HFFc6 (cell line): ENCODE results near the gene EXOC4. TPM values are rescaled to one million over a fixed set of nuclear protein-coding genes. Genes with fewer than 3 reads are reported as not detected.

Experiments used
- DNase-seq: peaks from one replicate; pipeline ENCODE4 v3.0.0-alpha.2; 2018
- H3K27ac Mint-ChIP-seq: 2 replicates; pipeline ENCODE4 v1.8.0; 2020; ENCODE audit warnings: mild to moderate bottlenecking, mixed read lengths
- H3K27me3 Mint-ChIP-seq: 2 replicates; pipeline ENCODE4 v1.8.0; 2021; ENCODE audit warnings: mild to moderate bottlenecking, moderate library complexity, mixed read lengths; ENCODE audit not compliant: insufficient read depth
- H3K36me3 Mint-ChIP-seq: 2 replicates; pipeline ENCODE4 v1.8.0; 2021; ENCODE audit warnings: low read depth, mixed read lengths
- H3K4me1 Mint-ChIP-seq: 2 replicates; pipeline ENCODE4 v1.8.0; 2020; ENCODE audit warnings: low read depth, mixed read lengths
- H3K4me3 Mint-ChIP-seq: 2 replicates; pipeline ENCODE4 v1.8.0; 2020; ENCODE audit warnings: mild to moderate bottlenecking, moderate library complexity, mixed read lengths
- H3K9me3 Mint-ChIP-seq: 2 replicates; pipeline ENCODE4 v1.8.0; 2020; ENCODE audit warnings: mild to moderate bottlenecking, mixed read lengths
- CTCF ChIP-seq: fragments of 200-600 bp; sonication (generic); IDR thresholded peaks from 2 replicates; pipeline ENCODE4 v1.5.0; 2021; ENCODE audit warnings: antibody characterized with exemption, mild to moderate bottlenecking
- total RNA-seq, 6 experiments: library from RNA; stranded (reverse); fragmentation: NEBNext Ultra II Directional; extraction: Animal tissue kit (Norgen Biotek cat#: 25700); gene quantifications; 2 replicates in 1 of 6; 3 replicates in 5 of 6; pipeline ENCODE4 v1.2.3, GENCODE V29; 2021

The EXOC4 gene
- total RNA-seq, 6 experiments from 2014 or later, result 57.6 to 67.6 (median 61.4) TPM

GRCh38 chr7:133481676-133482075 is 228.8 kb downstream of the EXOC4 start:
- Mint-ChIP-seq H3K27ac (no peak overlapping the region), H3K36me3 (peaks cover 12% of the 10 kb centered on the region; the same call in 1 of the 2 replicates), H3K4me1 (peaks cover 18% of the 10 kb centered on the region), H3K27me3 (no peaks in the 10 kb centered on the region; the same call in 1 of the 2 replicates), H3K9me3 (no peaks in the 10 kb centered on the region), H3K4me3 (no peak overlapping the region)
- DNase-seq, result peak; percentile 13
- no peak for TF ChIP-seq CTCF

GRCh38 chr7:133482599-133482998 is 229.7 kb downstream of the EXOC4 start:
- H3K27me3 Mint-ChIP-seq, result no peaks in the 10 kb centered on the region; the same call in 1 of the 2 replicates
- no peak overlapping the region for H3K27ac Mint-ChIP-seq
- no peak for DNase-seq
- H3K36me3 Mint-ChIP-seq, result peaks cover 12% of the 10 kb centered on the region; the same call in 1 of the 2 replicates
- TF ChIP-seq CTCF, result no peak
- H3K9me3 Mint-ChIP-seq, result no peaks in the 10 kb centered on the region
- peaks cover 18% of the 10 kb centered on the region for H3K4me1 Mint-ChIP-seq
- no peak overlapping the region for H3K4me3 Mint-ChIP-seq

- Mint-ChIP-seq H3K4me3 (no peak overlapping the region), H3K4me1 (peaks cover 18% of the 10 kb centered on the region), H3K36me3 (peaks cover 12% of the 10 kb centered on the region; the same call in 1 of the 2 replicates), H3K27ac (no peak overlapping the region), H3K27me3 (no peaks in the 10 kb centered on the region; the same call in 1 of the 2 replicates), H3K9me3 (no peaks in the 10 kb centered on the region)
- DNase-seq, result no peak
- no peak for TF ChIP-seq CTCF
These were observed 231.2 kb downstream of the EXOC4 start for GRCh38 chr7:133484086-133484485.

GRCh38 chr7:133489906-133490305 is 237.0 kb downstream of the EXOC4 start:
- Mint-ChIP-seq H3K4me1 (peaks cover 24% of the 10 kb centered on the region), H3K4me3 (no peak overlapping the region), H3K9me3 (no peaks in the 10 kb centered on the region), H3K27ac (no peak overlapping the region), H3K27me3 (no peaks in the 10 kb centered on the region; the same call in 1 of the 2 replicates), H3K36me3 (peaks cover 12% of the 10 kb centered on the region)
- DNase-seq, result no peak
- TF ChIP-seq CTCF, result no peak

- no peak for TF ChIP-seq CTCF
- H3K27ac Mint-ChIP-seq, result no peak overlapping the region
- DNase-seq, result no peak
- H3K36me3 Mint-ChIP-seq, result peaks cover 7% of the 10 kb centered on the region; the same call in 1 of the 2 replicates
- H3K27me3 Mint-ChIP-seq, result no peaks in the 10 kb centered on the region; the same call in 1 of the 2 replicates
- no peaks in the 10 kb centered on the region for H3K9me3 Mint-ChIP-seq
- H3K4me3 Mint-ChIP-seq, result no peak overlapping the region
- peaks cover 24% of the 10 kb centered on the region for H3K4me1 Mint-ChIP-seq
These were observed 238.4 kb downstream of the EXOC4 start for GRCh38 chr7:133491201-133491691.
